DMS53 treated with DMSO at 0.1 percent for 48 hours (cell line): ENCODE data around the gene SWT1.
A peak's percentile ranks its signal among the peaks of the same experiment; 100 is the strongest.
"Not testable (repeated sequence)": the region's sequence is repeated elsewhere in the genome, so short reads cannot be mapped to it uniquely, and the experiment has no call there.

Experiments
- DNase-seq: peaks from one replicate; lab custom pipeline; 2025; ENCODE audit not compliant: unreplicated experiment; lab: John Stamatoyannopoulos, UW

Gene SWT1

GRCh38 chr1:185170291-185170848 is 13.4 kb downstream of the SWT1 start:
- DNase-seq = peak; percentile 58

- no peak for DNase-seq
Measured at GRCh38 chr1:185193756-185194155, 36.8 kb downstream of the SWT1 start.

GRCh38 chr1:185198712-185199111 is 41.7 kb downstream of the SWT1 start:
- not testable (repeated sequence) for DNase-seq

- no peak for DNase-seq
Measured at GRCh38 chr1:185200889-185201288, 43.9 kb downstream of the SWT1 start.

GRCh38 chr1:185207170-185207569 is 50.2 kb downstream of the SWT1 start:
- no peak for DNase-seq

- no peak for DNase-seq
Measured at GRCh38 chr1:185207980-185208602, 51.1 kb downstream of the SWT1 start.

GRCh38 chr1:185208626-185209180 is 51.7 kb downstream of the SWT1 start:
- no peak for DNase-seq

- not testable (repeated sequence) for DNase-seq
Measured at GRCh38 chr1:185209357-185209756, 52.4 kb downstream of the SWT1 start.

DNA sequence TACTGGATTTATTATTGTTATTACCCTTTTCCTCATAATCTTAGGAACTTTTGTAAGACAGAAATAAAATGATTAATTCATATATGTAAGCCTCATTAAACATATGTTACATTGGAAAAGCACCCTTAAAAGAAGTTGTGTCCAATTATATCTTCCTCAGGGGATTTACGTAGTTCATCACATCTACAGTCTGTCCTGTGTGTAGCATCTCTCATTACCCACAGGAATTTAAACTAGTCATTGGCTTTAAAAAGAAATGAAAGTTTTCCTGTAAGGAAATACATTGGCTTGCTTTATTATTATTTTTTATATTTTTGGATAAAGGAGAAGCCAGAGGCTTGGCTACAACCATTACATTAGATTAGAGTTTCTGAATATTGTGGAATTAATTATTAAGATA is 56.1 kb downstream of the SWT1 start:
- no peak for DNase-seq

GRCh38 chr1:185215911-185216310 is 58.9 kb downstream of the SWT1 start:
- no peak for DNase-seq

- DNase-seq = no peak
Measured at GRCh38 chr1:185224132-185224531, 67.2 kb downstream of the SWT1 start.

- DNase-seq = no peak
Measured at GRCh38 chr1:185227161-185227560, 70.2 kb downstream of the SWT1 start.

- DNase-seq = no peak
Measured at GRCh38 chr1:185228979-185229378, 72.0 kb downstream of the SWT1 start.

GRCh38 chr1:185229981-185230380 is 73.0 kb downstream of the SWT1 start:
- DNase-seq = no peak

DNA sequence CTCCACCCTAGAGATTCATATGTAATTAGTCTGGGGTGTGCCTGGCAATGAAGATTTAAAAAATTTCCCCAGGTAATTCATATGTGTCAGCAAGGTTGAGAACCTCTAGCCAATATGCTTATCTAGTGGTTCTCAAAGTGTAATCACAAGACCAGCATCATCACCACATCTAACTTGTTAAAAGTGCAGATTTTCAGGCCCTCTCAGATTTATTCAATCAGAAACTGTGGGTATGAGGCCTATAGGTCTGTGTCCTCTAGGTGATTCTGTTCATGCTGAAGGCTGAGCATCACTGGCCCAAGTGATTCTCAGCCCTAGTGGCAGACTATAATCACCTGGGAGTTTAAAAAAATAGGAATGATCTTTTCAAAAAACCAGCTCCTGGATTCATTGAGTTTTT is 75.9 kb downstream of the SWT1 start:
- DNase-seq = no peak

- DNase-seq = not testable (repeated sequence)
Measured at GRCh38 chr1:185234183-185234582, 77.2 kb downstream of the SWT1 start.

DNA sequence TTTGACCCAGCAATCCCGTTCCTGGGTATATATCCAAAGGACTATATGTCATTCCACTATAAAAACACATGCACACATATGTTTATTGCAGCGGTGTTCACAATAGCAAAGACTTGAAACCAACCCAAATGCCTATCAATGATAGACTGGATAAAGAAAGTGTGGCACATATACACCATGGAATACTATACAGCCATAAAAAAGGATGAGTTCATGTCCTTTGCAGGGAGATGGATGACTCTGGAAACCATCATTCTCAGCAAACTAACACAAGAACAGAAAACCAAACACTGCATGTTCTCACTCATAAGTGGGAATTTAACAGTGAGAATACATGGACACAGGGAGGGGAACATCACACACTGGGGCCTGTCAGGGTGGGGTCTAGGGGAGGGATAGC is 80.2 kb downstream of the SWT1 start:
- not testable (repeated sequence) for DNase-seq

- no peak for DNase-seq
Measured at GRCh38 chr1:185237661-185238060, 80.7 kb downstream of the SWT1 start.

GRCh38 chr1:185238447-185238846 is 81.5 kb downstream of the SWT1 start:
- DNase-seq = peak; percentile 22

- no peak for DNase-seq
Measured at GRCh38 chr1:185239861-185240260, 82.9 kb downstream of the SWT1 start.

DNA sequence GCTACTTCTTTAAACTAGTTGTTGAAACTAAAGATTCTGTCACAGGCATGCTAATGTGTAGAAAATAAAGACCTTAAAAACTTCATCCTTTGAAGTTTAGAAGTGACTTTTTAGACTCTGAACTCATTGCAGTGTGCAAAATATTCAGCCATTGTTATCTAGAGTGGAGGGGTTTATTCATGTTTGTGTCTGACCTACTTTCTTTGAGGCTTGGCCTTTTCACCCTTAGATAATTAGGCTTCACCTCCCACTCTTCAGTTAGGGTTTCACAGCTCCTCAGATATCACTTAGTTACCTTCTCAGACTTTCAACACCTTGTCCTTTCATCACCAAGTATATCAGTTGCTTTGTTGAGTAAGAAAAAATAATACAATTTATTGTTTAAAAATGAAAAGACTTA is 84.2 kb downstream of the SWT1 start:
- no peak for DNase-seq

DNA sequence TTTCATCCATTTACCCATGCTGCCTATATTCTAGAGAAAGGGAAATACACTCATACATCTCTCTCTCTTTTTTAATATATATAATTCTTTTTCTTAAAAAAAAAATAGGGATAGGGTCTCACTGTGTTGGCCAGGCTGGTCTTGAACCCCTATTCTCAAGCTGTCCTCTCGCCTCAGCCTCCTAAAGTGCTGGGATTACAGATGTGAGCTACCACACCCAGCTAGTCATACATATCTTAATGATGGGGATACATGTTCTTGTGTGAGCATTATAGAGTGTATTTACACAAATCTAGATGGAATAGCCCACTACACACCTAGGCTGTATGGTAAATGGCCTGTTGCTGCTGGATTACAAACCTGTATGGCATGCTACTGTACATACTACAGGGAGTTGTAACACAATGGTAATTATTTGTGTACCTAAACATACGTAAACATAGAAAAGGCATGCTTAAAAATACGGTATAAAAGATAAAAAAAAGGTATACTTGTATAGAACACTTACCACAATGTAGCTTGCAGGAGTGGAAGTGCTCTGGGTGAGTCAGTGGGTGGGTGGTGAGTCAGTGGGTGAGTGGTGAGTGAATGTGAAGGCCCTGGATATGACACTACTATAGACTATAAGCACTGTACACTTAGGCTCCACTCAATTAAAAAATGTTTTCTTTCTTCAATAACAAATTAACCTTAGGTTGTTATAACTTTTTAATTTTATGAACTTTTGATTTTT is 87.2 kb downstream of the SWT1 start:
- DNase-seq = no peak
